ENCODE measurements around the gene CAPN2.
A peak's percentile ranks its signal among the peaks of the same experiment; 100 is the strongest.
"Not testable (repeated sequence)": the region's sequence is repeated elsewhere in the genome, so short reads cannot be mapped to it uniquely, and the experiment has no call there.

CAPN2 gene

DNA sequence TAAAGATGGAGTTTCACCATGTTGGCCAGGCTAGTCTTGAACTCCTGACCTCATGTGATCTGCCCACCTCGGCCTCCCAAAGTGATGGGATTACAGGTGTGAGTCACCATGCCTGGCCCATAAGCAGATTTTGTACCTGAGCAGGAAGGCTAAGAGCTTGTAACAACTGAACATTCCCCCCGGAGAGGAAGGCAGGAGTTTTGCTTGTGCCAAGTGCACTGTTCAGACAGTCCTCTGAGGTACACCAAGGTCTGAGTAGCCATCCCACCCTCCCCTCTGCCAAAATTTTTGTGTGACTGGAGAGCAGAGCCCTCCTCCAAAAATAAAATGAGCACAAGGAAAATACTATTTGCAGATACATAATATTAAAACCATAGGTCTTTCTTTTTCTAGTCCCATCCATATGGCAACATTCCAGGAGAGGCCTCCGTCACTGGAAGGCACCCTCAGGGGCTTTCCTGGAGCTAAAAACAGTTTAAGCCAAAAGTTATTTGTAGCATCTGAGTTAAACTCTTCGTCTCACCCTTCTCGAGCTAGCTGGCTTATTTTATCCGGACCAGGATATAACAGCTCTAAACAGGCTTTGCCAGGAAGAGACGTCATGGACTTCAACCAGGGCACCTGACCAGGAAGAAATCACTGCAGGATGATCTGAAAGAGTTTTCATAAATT, 27.2 kb downstream of the CAPN2 start:
- DNase-seq: no peak

DNA sequence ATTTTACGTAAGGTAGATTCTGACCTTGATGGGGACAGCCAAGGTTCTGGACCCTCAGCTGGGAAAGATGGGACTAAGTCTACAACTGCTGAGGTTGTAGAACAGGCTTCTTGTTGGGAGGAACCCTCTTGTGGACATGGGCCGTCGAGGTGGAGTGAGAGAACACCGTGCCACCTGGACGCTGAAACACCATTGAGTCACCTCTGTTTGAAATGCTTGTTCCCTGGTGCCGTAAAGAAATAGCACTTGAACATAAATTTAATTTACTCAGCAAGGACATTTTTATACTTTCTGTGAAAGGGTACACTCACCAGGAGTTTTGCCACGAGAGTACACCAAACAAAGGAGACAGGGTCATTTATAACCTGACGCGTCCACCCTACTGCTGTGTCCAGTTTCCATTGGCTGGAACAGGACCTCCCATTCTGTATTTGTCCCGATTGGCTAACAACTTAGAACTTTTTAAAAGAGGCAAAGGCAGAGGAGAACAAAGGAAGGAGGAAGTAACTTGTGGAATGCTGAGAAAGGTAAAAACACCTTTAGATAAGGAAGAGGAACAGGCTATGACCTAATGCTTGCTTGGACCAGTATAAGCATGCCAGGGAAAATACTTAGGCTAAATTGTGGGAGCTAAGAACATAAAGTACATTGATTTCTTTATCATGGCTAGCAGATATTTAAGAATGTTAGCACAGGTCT, 27.8 kb downstream of the CAPN2 start:
- not testable (repeated sequence) for DNase-seq

DNA sequence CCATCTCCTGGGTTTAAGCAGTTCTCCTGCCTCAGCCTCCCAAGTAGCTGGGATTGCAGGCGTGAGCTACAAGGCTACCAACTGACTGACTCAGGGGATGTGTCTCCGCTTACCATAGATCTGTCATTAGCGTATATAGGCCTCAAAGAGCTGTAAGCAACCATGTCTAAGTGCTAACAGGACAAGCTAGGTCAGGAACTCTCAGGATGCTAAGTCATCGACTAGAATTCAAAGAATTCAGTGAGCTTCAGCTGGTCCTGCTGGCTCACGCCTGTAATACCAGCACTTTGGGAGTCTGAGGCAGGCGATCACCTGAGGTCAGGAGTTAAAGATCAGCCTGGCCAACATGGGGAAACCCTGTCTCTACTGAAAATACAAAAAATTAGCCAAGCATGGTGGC, 29.5 kb downstream of the CAPN2 start:
- DNase-seq: no peak

DNA sequence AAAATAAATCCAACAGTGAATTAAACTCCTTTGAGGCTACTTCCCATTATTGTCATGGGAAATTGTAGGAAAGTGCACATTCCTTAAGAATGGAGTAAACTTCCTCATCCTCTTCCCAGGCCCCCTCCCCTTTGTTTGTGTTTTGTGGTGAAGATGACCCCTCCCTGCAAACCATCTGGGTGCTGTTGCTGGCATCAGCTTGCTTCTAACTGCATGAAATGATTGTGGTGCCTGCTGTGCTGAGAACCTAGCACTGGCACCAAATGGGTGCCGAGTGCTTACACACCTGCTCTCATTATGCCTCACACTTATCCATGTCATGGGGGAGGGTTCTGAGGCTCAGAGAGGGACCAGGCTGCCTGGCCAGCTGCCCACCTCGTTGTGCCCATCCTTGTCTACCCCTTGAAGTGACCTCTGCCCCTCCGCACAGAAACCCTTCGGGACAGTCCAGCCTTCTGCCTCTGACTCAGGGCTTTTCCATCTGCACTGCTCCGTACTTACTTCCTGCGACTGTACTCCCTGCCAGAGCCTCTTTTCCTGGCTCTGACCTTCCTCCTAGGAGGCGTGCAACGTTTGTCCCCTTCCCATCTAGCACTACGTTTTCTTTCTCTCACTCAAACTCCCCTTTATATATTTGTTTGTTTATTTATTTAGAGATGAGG, 30.6 kb downstream of the CAPN2 start:
- peak; percentile 83 for DNase-seq

DNA sequence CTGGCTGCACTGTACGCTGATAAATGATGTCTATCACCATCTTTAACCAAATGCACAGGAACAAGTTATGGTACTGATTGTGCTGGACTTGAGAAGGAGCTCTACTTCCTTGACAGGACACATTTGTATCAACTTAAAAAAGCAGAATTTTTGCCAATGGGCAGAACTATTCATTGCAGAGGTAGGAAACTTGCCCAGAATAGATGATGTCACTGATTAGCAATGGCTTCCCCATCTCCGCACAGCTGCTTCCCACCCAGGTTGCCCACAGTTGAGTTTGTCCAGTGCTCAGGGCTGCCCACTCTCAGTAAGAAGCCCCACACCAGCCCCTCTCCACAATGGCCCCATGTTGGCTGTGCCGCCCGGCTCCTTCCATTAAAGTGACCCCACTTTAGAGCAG, 33.4 kb downstream of the CAPN2 start:
- no peak for DNase-seq

DNA sequence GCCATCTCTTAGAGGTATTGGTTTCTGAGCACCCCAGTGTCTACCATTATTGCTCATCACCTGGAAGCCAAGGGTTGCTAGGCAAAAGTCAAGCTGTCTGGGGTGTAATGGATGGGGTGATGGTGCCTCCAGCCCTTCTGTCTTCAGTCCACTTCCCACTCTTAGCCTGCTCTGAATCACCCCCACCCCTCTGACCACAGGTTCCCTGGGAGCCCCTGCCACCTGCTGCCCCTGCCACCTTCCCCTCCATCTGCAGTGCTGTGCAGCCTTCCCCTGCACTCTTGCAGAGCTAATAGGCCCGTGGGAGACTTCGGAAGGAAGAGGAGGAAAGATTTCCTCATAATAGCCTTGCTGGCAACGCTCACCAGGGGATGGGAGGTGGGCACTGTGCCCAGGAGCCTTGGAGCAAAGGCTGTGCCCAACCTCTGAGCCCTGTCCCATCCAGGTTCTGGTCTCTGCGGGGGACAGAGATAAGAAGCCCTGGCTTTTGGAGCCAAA, 35.5 kb downstream of the CAPN2 start:
- peak; percentile 24 for DNase-seq

DNA sequence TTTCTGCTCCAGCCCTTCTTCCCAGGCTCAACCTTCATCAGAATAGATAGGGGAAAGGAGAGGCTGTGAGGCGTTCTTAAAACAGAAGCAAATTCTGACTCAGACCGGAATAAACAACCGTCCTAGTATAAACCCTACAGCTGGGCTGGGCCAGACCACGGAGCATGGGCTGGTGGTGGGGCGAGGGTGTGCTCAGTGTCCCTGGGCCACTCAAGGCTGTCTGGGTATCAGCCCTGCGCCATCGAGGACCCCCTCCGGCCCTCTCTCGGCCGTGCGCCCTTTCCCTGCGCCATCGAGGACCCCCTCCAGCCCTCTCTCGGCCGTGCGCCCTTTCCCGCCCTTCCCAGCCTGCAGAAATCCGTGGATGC, 36.0 kb downstream of the CAPN2 start:
- DNase-seq: no peak

DNA sequence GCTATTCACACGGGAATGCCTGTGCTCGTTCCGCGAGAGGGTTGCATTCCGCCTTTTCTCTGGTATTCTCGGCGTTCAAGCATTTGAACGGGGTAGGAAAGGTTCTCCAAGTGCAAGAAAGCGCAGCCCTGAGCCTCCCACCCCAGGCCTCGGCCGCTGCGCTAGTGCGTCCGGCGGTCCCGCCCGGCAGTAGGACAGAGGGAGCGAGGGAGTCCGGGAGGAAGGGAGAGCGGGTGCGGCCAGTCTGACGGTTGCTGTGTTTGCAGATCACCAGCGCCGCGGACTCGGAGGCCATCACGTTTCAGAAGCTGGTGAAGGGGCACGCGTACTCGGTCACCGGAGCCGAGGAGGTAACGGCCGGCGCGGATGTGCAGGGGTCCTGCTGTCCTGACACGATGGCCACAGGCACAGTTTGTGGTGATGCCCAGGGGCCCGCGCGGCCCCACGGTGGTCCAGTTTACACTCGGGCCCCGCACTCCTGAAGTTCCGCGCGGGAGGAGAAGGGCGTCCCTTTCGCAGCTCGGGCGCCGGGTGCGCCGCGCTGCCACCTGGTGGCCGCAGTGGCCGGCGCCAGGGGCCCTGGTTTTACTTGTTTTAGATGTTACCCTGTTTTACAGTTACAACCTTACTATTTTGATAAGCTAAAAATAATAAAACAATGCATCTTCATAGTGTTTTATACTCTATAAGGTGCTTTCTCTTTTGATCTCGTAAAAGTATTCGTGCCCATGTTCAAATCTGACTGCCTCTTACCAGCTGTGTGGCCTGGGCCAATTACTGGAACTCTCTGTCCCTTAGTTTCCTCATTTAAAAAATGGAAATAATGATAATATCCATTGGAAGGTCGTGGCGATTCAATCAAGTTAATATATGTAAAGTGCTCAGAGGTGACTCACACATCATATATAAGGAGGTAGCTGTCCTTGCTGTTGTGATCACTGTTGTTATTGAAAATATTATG, 36.7 kb downstream of the CAPN2 start:
- DNase-seq: peak; percentile 48

DNA sequence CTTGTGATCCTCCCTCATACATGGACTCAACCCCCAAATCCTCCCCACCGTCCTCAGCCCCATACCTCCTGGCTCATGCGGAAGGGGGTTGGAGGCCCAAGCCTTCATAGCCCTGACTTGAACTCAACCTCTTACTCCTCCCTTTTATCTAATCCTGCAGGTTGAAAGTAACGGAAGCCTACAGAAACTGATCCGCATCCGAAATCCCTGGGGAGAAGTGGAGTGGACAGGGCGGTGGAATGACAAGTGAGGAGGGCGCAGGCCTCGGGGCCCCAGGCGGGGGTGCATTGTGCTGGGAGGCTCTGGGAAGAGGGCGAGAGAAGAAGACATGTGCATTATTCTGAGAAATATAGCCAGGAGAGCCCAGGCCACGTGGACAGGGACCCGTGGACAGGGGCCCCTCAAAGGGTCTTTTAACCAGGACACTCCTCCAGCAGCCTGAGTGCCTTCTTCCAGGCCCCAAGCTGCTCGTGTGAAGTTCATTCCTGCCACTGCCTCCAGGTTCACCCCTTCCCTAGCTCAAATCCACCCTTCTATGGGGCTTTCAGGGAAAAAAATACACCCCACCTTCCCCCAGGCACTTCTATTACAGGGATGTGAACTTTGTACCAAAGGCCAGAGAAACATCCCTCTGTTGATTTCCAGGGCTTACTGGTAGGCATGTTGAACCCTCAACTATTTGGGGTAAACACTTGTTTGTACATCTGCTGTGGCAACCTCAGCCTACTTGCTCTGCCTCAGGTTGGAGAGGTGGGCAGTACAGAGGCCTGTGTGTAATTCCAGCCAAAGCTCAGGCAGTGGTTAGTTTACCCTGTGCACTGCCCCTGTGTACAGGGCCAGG, 38.6 kb downstream of the CAPN2 start:
- DNase-seq: no peak

DNA sequence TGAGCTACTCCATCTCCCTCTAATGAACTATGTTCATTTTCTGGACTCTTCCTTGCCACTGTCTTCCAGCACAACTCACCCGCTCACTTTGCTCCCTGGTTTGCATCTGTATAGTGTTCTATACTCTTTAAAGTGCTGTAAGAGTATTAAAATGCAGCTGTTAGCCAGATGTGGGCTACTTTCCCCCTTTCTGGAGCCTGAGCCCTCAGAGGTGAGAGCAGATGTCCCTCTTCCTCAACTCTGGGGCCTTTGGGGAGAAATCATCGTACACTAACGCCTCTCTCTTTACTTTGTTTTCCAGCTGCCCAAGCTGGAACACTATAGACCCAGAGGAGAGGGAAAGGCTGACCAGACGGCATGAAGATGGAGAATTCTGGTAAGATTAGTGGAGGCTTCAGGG, 39.4 kb downstream of the CAPN2 start:
- no peak for DNase-seq

DNA sequence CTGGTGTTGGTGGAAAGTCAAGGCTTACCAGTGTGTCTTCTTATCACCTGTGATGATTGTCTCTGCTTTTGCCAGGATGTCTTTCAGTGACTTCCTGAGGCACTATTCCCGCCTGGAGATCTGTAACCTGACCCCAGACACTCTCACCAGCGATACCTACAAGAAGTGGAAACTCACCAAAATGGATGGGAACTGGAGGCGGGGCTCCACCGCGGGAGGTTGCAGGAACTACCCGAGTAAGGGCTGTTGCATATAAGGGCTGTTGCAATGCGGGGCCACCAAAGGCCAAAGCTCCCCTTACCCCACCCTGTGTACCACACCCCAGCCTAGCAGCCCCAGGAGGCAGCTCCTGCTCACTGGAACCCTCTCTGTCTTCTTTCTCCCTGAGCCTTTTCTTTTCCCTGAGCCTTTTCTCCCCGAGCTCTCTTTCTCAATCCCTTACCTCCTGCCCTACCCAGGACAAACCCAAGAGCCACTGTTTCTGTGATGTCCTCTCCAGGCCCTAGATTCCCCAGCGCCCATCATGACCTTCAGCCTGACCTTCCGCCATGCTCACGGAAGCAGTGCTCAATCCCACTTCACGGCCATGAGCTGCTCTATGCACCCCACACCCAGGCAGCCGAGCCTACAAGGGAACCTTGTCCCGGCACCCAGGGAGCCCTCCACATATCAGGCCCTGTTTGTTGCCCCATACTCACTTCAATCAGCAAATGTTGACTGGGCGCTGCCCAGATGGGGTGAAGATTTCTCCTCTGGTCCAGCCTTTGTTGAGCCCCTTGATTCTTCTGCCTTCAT, 40.6 kb downstream of the CAPN2 start:
- no peak for DNase-seq

DNA sequence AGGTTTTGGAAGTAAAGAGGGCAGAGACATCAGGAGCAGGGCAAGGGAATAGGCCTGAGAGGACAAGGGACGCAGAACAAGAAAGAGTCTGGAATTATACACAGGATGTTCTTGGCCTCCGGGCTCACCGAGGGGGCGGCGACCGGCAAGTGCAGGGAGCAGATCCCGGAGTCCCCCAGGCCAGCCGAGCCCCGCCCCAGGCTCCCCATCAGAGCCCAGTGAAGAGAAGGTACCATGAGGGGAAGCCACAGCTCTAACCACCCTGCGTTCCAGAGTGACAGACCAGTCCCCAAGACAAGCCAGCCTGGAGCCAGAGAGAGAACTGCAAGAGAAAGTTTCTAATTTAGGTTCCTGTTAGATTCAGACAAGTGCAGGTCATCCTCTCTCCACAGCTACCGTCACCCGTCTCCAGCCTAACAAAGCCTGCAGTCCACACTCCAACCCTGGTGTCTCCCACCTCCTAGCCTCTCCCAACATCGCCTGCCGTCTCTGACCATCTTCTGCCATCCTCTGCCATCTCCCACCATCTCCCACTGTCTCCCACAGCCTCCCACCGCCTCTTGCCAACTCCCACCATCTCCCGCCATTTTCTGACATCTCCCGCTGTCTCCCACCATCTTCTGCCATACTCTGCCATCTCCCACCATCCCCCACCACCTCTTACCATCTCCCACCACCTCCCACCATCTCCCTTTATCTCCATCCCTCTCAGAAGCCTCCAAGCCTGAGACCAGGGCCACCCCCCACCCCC, 42.5 kb downstream of the CAPN2 start:
- no peak for DNase-seq

DNA sequence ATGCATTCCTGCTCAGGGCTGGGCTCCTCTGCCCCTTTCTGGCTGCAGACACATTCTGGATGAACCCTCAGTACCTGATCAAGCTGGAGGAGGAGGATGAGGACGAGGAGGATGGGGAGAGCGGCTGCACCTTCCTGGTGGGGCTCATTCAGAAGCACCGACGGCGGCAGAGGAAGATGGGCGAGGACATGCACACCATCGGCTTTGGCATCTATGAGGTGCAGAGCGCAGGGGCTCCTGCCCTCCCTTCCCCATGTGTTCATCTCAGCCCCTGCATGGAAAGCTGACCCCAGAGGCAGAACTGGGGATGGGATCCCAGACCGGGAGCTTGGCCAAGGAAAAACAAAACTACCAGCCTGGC, 43.1 kb downstream of the CAPN2 start:
- DNase-seq: no peak

DNA sequence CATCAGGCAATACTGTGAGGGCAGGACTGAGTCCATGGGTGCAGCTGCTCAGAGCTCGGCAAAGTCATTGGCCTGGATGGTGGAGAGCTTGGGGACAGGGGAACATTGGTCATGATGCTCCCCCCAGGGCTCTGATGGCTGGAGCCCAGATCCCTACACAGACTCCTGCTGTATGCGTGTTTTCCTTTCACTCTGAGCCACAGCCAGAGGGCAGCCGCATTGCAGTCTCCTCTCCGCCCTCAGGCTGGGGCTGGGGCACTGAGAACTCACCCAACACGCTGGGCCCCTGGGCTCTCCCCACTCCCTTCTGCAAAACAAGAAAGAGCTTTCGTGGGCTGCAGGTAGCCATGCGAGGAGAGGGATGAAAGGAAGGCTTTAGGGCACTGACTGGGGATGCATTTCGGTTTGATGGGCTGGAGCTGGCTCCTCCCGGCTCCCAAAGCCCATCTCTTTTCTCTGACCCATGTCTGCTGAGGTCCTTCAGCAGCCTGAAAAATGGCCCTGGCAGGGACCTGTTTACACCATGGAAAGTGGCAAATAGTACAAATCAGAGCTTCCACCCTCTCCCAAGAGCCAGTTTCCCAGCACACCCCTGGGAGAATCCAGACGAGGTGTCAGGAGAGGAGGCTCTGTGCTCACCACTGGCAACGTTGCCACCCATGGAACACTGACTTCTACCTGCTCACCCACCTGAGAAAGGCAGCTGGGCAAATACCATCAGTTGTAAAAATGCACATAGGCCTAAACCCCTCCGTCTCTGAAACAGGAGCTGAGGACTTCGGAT, 43.8 kb downstream of the CAPN2 start:
- DNase-seq: no peak

DNA sequence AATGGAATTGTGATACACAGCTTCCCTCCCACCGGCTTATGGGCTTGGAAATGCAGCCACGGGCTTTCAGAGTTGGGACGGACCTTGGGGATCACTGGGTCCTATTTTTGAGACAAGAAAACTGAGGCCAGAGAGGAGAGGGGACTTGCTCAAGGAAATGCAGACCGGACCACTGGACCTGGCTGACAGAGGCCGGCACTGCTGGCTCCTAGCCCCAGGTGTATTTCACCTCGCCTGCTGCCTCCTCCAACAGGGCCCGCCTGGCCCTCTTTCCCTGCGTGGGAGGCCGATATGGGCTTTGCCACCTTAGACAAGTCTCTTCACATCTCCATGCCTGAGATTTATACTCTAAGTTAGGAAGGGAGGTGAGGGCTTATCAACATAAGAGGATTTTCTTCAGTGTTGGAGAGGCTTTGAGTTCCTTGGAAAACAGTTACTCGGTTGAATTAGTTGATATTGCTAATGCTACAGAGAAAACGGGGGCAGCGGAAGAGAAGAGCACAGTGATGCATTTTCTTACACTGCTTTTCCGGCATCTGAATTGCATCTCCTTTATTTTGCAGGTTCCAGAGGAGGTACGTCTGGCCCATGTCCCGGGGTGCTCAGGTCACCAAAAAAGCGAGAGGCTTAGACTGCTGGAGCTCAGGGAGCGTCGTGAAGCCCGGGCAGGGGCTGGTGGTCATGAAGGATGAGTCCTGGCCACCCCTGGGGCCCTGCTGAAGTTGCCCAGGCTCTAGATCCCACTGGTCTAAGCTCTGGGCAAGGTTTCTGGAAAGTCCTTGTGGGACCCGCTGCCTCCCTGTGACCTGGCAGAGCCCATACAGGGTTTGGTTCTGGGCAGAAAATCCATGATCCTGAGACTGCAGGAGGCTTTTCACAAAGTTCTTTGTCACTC, 44.7 kb downstream of the CAPN2 start:
- DNase-seq: no peak

DNA sequence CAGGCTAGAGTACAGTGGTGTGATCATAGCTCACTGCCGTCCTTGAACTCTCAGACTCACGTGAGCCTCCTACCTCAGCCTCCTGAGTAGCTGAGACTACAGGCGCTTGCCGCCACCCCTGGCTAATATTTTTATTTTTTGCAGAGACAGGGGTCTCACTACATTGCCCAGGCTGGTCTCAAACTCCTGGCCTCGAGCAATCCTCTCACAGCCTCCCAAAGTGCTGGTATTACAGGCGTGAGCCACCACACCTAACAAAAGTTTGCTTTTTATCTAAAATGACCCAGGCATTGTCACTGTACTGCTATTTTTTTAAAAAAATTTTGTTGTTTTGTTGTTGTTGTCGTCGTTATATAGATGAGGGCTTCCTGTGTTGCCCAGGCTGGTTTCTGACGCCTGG, 46.4 kb downstream of the CAPN2 start:
- DNase-seq: no peak

DNA sequence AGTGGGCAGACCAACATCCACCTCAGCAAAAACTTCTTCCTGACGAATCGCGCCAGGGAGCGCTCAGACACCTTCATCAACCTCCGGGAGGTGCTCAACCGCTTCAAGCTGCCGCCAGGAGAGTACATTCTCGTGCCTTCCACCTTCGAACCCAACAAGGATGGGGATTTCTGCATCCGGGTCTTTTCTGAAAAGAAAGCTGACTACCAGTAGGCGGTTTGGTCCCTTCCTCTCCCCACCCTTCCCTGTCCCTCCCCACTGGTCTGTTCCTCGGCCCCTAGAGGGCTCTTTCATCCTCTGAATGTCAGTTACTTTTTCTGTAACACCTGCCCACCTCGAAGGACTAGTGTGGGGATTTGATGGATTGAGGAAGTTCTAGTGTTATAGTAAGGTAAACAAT, 46.9 kb downstream of the CAPN2 start:
- DNase-seq: peak; percentile 22

DNA sequence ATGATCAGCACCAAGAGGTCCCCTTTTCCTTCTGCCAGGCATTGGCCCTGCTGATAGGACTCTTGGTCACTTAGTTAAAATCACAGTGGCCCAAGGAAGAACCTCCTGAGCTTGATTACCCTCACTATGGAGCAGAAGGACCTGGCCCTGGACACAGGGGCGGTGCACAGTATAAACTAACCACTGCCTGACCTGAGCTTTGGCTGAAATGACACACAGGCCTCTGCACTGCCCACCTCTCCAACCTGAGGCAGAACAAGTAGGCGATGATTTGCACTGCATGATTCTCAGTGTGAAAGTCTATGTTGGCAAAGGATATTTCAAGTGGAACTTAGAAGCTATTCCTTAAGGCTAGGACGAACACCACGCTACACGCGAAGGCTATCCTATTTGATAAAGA, 48.5 kb downstream of the CAPN2 start:
- DNase-seq: no peak

DNA sequence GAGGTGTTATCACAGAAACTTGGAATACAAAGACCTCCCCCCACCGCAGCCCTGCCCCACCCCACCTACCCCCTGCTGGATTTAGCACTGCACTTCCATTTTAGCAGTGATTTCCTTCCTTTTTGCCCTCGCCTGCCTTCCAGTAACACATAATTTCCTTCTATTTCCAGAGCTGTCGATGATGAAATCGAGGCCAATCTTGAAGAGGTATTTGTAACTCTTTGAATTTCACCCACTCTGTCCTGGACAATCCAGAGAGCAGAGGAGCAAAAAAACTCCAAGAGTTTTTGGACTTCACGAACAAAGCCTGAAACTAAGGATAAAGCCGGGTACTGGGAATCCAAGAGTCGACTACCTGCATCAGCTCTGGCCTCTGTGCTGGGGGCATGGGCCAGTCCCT, 49.1 kb downstream of the CAPN2 start:
- DNase-seq: no peak

Data from NCI-H69 (cell line).